ENCODE data around the gene KBTBD4. TPM values are rescaled to one million over a fixed set of nuclear protein-coding genes. Genes with fewer than 3 reads are reported as not detected.
"Not testable (repeated sequence)": the region's sequence is repeated elsewhere in the genome, so short reads cannot be mapped to it uniquely, and the experiment has no call there.

The KBTBD4 gene
- total RNA-seq, 1 experiment from 2014 or later = 11.0 TPM

GRCh38 chr11:47533690-47534151 is 45.0 kb downstream of the KBTBD4 start:
- Histone ChIP-seq H3K9me2 (replicated peaks; ENCODE audit: insufficient read depth, low read length) (no peaks in the 10 kb centered on the region), H3K9ac (ENCODE audit: low read length) (no peak overlapping the region), H3K36me3 (ENCODE audit: insufficient read depth, low read length) (0 out of 2 replicates have a peak, but pooled peaks cover 4% of the 10 kb centered on the region), H3K9me3 (ENCODE audit: low read length) (no peaks in the 10 kb centered on the region), H3K4me3 (ENCODE audit: low read length) (no peak overlapping the region), H3K27ac (ENCODE audit: low read length) (no peak overlapping the region), H3K4me1 (ENCODE audit: low read length) (peaks cover 32% of the 10 kb centered on the region), H3K27me3 (ENCODE audit: low read length) (no peaks in the 10 kb centered on the region), H3K4me2 (ENCODE audit: low read depth, low read length, poor library complexity, severe bottlenecking) (no peak overlapping the region), H2AFZ (ENCODE audit: low read length) (no peak overlapping the region), H4K20me1 (ENCODE audit: insufficient read depth, low read depth, low read length) (peaks cover 38% of the 10 kb centered on the region), H3K79me2 (ENCODE audit: low read length) (peaks cover 100% of the 10 kb centered on the region)
- no peak for DNase-seq

DNA sequence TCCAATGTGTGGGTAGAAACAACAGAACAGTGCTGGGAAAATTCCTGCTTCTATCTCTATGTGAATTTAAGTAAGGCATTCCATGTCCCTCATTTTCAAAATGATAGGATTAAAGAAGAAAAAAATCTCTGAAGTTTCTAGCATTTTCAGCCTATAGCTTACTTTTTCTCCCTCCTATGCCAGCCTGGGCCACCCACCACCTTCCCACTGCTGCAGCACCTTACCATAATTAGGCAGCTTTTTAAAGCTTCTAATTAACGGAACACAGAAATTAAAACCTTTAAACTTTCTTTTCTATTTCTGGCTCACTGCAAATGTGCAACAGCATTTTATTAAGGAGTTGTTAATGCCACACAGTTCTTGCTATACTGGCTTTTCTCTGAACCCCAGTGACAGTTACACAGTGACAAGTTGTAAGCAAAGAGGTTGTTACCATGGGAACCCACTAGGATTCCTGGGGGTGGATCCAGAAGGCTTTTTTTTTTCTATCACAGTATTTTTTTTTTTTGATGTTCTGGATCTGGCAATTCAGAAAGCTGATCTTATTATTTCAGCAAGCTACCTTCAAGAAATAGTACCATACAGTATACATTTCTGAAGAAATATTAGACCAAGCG is 46.1 kb downstream of the KBTBD4 start:
- DNase-seq = no peak
- 0 out of 2 replicates have a peak, but pooled peaks cover 4% of the 10 kb centered on the region for H3K36me3 ChIP-seq (ENCODE audit: insufficient read depth, low read length)

GRCh38 chr11:47531666-47532065 is 47.1 kb downstream of the KBTBD4 start:
- Histone ChIP-seq H3K36me3 (ENCODE audit: insufficient read depth, low read length) (0 out of 2 replicates have a peak, but pooled peaks cover 4% of the 10 kb centered on the region), H3K9me2 (replicated peaks; ENCODE audit: insufficient read depth, low read length) (no peaks in the 10 kb centered on the region), H3K27ac (ENCODE audit: low read length) (no peak overlapping the region), H3K4me2 (ENCODE audit: low read depth, low read length, poor library complexity, severe bottlenecking) (no peak overlapping the region), H4K20me1 (ENCODE audit: insufficient read depth, low read depth, low read length) (peaks cover 38% of the 10 kb centered on the region), H3K4me1 (ENCODE audit: low read length) (peaks cover 47% of the 10 kb centered on the region), H2AFZ (ENCODE audit: low read length) (no peak overlapping the region), H3K4me3 (ENCODE audit: low read length) (no peak overlapping the region), H3K9ac (ENCODE audit: low read length) (no peak overlapping the region), H3K79me2 (ENCODE audit: low read length) (peaks cover 100% of the 10 kb centered on the region), H3K27me3 (ENCODE audit: low read length) (no peaks in the 10 kb centered on the region), H3K9me3 (ENCODE audit: low read length) (no peaks in the 10 kb centered on the region)
- no peak for DNase-seq

More for the DNA sequence above, 46.1 kb downstream of the KBTBD4 start:
- Histone ChIP-seq H3K9me3 (ENCODE audit: low read length) (no peaks in the 10 kb centered on the region), H3K4me1 (ENCODE audit: low read length) (peaks cover 39% of the 10 kb centered on the region), H3K27me3 (ENCODE audit: low read length) (no peaks in the 10 kb centered on the region), H3K9me2 (replicated peaks; ENCODE audit: insufficient read depth, low read length) (no peaks in the 10 kb centered on the region), H3K4me3 (ENCODE audit: low read length) (no peak overlapping the region), H4K20me1 (ENCODE audit: insufficient read depth, low read depth, low read length) (peaks cover 39% of the 10 kb centered on the region), H3K9ac (ENCODE audit: low read length) (no peak overlapping the region), H2AFZ (ENCODE audit: low read length) (no peak overlapping the region), H3K27ac (ENCODE audit: low read length) (peak overlapping the region; percentile 24; the same call in 1 of the 2 replicates), H3K79me2 (ENCODE audit: low read length) (peaks cover 100% of the 10 kb centered on the region), H3K4me2 (ENCODE audit: low read depth, low read length, poor library complexity, severe bottlenecking) (no peak overlapping the region)

DNA sequence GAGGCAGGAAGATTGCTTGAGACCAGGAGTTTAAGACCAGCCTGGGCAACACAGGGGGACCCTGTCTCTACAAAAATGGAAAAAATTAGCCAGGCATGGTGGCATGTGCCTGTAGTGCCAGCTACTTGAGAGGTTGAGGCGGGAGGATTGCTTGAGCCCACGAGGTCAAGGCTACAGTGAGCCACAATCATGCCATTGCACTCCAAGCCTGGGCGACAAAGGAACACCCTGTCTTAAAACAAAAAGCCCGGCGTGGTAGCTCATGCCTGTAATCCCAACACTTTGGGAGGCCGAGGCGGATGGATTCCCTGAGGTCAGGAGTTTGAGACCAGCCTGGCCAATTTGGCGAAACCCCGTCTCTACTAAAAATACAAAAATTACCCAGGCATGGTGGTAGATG is 48.0 kb downstream of the KBTBD4 start:
- H3K4me2 ChIP-seq (ENCODE audit: low read depth, low read length, poor library complexity, severe bottlenecking); H3K9ac ChIP-seq (ENCODE audit: low read length); H3K9me2 ChIP-seq (replicated peaks; ENCODE audit: insufficient read depth, low read length); DNase-seq; H3K9me3 ChIP-seq (ENCODE audit: low read length); H3K27me3 ChIP-seq (ENCODE audit: low read length); H2AFZ ChIP-seq (ENCODE audit: low read length); H3K36me3 ChIP-seq (ENCODE audit: insufficient read depth, low read length); H3K27ac ChIP-seq (ENCODE audit: low read length); H3K4me3 ChIP-seq (ENCODE audit: low read length): not testable (repeated sequence)
- Histone ChIP-seq H3K79me2 (ENCODE audit: low read length) (peaks cover 100% of the 10 kb centered on the region), H4K20me1 (ENCODE audit: insufficient read depth, low read depth, low read length) (peaks cover 31% of the 10 kb centered on the region), H3K4me1 (ENCODE audit: low read length) (peaks cover 52% of the 10 kb centered on the region)

DNA sequence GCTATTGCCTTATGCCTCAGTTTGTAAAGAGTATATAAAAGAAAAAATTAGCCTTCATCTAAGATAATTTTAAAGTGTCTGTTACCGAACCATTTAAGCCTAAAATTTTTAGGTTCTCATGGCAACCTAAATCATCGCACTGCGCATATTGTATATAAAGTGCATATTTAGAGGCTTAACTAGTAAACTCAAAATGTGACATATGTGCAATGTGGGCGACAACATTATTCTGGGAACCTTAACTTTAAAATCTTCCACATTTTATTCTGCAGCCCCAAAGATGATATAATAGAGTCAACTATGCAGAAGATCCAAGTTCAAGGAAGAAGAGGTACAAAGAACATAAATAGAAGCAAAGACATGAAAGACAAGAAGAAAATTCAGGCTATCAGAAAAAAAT is 48.8 kb downstream of the KBTBD4 start:
- Histone ChIP-seq H4K20me1 (ENCODE audit: insufficient read depth, low read depth, low read length) (peaks cover 31% of the 10 kb centered on the region), H3K27me3 (ENCODE audit: low read length) (no peaks in the 10 kb centered on the region), H3K4me2 (ENCODE audit: low read depth, low read length, poor library complexity, severe bottlenecking) (no peak overlapping the region), H3K9me3 (ENCODE audit: low read length) (no peaks in the 10 kb centered on the region), H3K9me2 (replicated peaks; ENCODE audit: insufficient read depth, low read length) (no peaks in the 10 kb centered on the region), H3K79me2 (ENCODE audit: low read length) (peaks cover 100% of the 10 kb centered on the region), H3K27ac (ENCODE audit: low read length) (no peak overlapping the region), H3K4me3 (ENCODE audit: low read length) (no peak overlapping the region), H3K9ac (ENCODE audit: low read length) (no peak overlapping the region), H3K4me1 (ENCODE audit: low read length) (peaks cover 56% of the 10 kb centered on the region), H3K36me3 (ENCODE audit: insufficient read depth, low read length) (0 out of 2 replicates have a peak, but pooled peaks cover 4% of the 10 kb centered on the region), H2AFZ (ENCODE audit: low read length) (no peak overlapping the region)
- DNase-seq = no peak

- no peak overlapping the region for H2AFZ ChIP-seq (ENCODE audit: low read length)
- 0 out of 2 replicates have a peak, but pooled peaks cover 4% of the 10 kb centered on the region for H3K36me3 ChIP-seq (ENCODE audit: insufficient read depth, low read length)
- peaks cover 56% of the 10 kb centered on the region for H3K4me1 ChIP-seq (ENCODE audit: low read length)
- peaks cover 100% of the 10 kb centered on the region for H3K79me2 ChIP-seq (ENCODE audit: low read length)
- H3K9me3 ChIP-seq (ENCODE audit: low read length) = no peaks in the 10 kb centered on the region
- H3K27ac ChIP-seq (ENCODE audit: low read length) = no peak overlapping the region
- DNase-seq = no peak
- H3K9ac ChIP-seq (ENCODE audit: low read length) = peak overlapping the region; percentile 4; the same call in 1 of the 2 replicates
- no peak overlapping the region for H3K4me3 ChIP-seq (ENCODE audit: low read length)
- no peaks in the 10 kb centered on the region for H3K9me2 ChIP-seq (replicated peaks; ENCODE audit: insufficient read depth, low read length)
- H4K20me1 ChIP-seq (ENCODE audit: insufficient read depth, low read depth, low read length) = peaks cover 32% of the 10 kb centered on the region; the same call in 1 of the 2 replicates
- peak overlapping the region; percentile 4 for H3K4me2 ChIP-seq (ENCODE audit: low read depth, low read length, poor library complexity, severe bottlenecking)
- H3K27me3 ChIP-seq (ENCODE audit: low read length) = no peaks in the 10 kb centered on the region
These were observed 51.6 kb downstream of the KBTBD4 start for GRCh38 chr11:47527186-47527585.

DNA sequence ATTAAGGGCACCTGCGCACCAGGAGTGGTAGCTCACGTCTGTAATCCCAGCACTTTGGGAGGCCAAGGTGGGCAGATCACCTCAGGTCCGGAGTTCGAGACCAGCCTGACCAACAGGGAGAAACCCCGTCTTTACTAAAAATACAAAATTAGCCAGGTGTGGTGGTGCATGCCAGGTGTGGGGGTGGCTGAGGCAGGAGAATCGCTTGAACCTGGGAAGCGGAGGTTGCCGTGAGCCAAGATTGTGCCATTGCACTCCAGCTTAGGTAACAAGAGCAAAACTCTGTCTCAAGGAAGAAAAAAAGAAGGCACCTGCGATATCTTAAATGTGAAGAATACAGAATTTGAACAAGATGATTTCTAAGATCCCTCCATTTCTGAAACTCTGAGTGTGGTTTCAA is 52.7 kb downstream of the KBTBD4 start:
- not testable (repeated sequence) for H2AFZ ChIP-seq (ENCODE audit: low read length); H3K4me3 ChIP-seq (ENCODE audit: low read length); DNase-seq; H3K9me2 ChIP-seq (replicated peaks; ENCODE audit: insufficient read depth, low read length); H3K9me3 ChIP-seq (ENCODE audit: low read length); H3K27me3 ChIP-seq (ENCODE audit: low read length); H3K36me3 ChIP-seq (ENCODE audit: insufficient read depth, low read length); H3K9ac ChIP-seq (ENCODE audit: low read length)
- peak overlapping the region; percentile 51 for H3K4me2 ChIP-seq (ENCODE audit: low read depth, low read length, poor library complexity, severe bottlenecking)
- H3K4me1 ChIP-seq (ENCODE audit: low read length) = peaks cover 56% of the 10 kb centered on the region
- peaks cover 26% of the 10 kb centered on the region; the same call in 1 of the 2 replicates for H4K20me1 ChIP-seq (ENCODE audit: insufficient read depth, low read depth, low read length)
- H3K27ac ChIP-seq (ENCODE audit: low read length) = peak overlapping the region; percentile 37; the same call in 1 of the 2 replicates
- H3K79me2 ChIP-seq (ENCODE audit: low read length) = peaks cover 100% of the 10 kb centered on the region

DNA sequence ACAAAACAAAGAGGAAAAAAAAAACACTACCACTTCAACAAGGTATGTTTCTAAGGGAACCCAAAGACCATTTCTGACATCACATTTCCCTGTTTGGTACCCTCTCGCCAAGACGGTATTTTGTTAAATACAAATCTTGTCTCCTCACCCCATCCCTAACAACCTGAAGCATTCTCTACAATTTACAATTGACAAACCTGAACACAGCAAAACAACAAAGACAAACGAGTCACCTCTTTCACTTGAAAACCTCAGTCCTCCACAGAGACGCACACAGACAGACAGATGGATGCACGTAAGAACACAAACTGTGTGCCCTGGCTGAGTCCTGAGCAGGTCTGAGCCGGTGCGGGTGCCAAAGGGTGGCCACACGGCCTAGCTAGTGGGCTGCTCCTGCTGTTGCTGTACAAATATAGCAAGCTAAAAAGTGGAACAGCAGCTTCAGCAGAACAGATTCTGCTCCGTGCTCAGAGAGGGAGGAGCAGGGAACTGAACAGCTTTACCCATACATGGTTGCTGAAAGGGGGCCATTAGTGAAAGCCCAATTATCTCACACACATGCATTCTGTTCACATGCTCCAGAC is 54.4 kb downstream of the KBTBD4 start:
- Histone ChIP-seq H3K27me3 (ENCODE audit: low read length) (no peaks in the 10 kb centered on the region), H3K4me3 (ENCODE audit: low read length) (no peak overlapping the region), H3K4me2 (ENCODE audit: low read depth, low read length, poor library complexity, severe bottlenecking) (peak overlapping the region; percentile 51), H3K27ac (ENCODE audit: low read length) (peak overlapping the region; percentile 60), H3K4me1 (ENCODE audit: low read length) (peaks cover 66% of the 10 kb centered on the region), H2AFZ (ENCODE audit: low read length) (no peak overlapping the region), H3K79me2 (ENCODE audit: low read length) (peaks cover 100% of the 10 kb centered on the region), H3K9me2 (replicated peaks; ENCODE audit: insufficient read depth, low read length) (no peaks in the 10 kb centered on the region), H4K20me1 (ENCODE audit: insufficient read depth, low read depth, low read length) (peaks cover 26% of the 10 kb centered on the region; the same call in 1 of the 2 replicates), H3K9me3 (ENCODE audit: low read length) (no peaks in the 10 kb centered on the region), H3K36me3 (ENCODE audit: insufficient read depth, low read length) (no peaks in the 10 kb centered on the region), H3K9ac (ENCODE audit: low read length) (peak overlapping the region; percentile 30; the same call in 1 of the 2 replicates)
- no peak for DNase-seq

Data from Karpas-422 (cell line).